Measurements from ENCODE around the gene PCDH9.
"Not testable (repeated sequence)": the region's sequence is repeated elsewhere in the genome, so short reads cannot be mapped to it uniquely, and the experiment has no call there.

Gene PCDH9

GRCh38 chr13:66886264-66886663 is 343.9 kb downstream of the PCDH9 start:
- DNase-seq = no peak

DNA sequence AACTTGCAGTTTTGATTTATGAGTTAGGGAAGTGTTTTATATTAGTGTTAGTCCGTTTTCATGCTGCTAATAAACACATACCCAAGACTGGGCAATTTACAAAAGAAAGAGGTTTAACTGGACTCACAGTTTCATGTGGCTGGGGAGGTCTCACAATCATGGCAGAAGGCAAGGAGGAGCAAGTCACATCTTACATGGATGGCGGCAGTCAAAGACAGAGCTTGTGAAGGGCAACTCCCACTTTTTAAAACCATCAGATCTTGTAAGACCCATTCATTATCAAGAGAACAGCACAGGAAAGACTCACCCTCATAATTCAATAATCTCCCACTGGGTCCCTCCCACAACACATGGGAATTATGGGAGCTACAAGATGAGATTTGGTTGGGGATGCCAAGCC is 349.0 kb downstream of the PCDH9 start:
- not testable (repeated sequence) for DNase-seq

DNA sequence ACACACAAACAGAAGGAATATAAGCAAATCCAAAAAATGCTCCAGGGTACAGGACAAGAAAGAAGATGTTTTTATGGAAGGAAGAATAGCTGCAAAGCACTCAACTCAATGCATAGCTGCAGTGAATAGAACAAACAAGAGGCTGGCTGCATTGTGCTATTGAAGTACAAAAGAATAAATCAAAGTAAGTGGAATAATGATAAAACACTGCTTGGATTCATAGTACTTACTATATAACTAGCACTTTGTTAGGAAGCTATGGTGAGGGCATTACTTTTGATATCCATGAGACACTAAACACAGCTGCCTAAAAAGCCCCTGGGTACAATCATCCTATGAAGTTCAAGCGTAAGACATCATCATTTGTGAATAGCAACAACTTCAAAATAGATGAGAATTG is 350.1 kb downstream of the PCDH9 start:
- no peak for DNase-seq

DNA sequence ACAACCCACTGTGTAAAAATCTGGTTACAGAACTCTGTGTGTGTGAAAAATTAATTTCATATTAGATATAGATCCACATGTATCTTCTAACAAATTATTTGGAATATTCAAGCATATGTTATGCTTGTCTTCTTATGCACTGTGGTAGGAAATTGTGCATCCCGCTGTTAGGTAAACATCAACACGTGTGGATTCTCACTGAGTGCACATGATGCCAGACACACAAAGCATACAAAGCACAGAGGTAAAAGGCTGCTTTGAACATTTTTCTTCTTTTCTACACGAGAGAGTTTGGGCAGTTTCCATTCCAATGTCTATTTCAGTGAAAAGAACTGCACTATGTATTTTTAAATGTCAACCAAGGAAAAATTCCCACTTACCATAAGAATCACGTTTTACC is 354.9 kb downstream of the PCDH9 start:
- no peak for DNase-seq

DNA sequence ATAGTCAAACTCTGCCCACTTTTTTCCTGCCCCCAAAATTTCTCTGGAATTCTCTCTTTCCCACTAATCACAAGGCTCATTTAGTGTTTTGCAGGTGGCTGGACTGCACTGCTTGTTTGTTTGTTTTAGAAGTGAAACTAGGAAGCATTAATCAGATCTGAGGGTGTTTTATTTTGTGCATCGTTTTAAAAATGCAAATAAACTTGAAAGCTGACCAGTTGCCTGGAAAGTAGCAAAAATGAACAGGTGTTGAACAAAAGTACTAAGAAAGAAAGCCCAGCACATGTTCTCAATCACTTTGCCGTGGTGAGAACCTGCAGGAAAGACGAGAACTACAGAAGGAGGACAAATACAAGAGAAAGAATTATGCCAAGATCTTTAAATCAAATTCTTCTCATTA is 365.5 kb downstream of the PCDH9 start:
- DNase-seq = no peak

- DNase-seq = no peak
Observed at GRCh38 chr13:66860878-66861417, 369.2 kb downstream of the PCDH9 start.

DNA sequence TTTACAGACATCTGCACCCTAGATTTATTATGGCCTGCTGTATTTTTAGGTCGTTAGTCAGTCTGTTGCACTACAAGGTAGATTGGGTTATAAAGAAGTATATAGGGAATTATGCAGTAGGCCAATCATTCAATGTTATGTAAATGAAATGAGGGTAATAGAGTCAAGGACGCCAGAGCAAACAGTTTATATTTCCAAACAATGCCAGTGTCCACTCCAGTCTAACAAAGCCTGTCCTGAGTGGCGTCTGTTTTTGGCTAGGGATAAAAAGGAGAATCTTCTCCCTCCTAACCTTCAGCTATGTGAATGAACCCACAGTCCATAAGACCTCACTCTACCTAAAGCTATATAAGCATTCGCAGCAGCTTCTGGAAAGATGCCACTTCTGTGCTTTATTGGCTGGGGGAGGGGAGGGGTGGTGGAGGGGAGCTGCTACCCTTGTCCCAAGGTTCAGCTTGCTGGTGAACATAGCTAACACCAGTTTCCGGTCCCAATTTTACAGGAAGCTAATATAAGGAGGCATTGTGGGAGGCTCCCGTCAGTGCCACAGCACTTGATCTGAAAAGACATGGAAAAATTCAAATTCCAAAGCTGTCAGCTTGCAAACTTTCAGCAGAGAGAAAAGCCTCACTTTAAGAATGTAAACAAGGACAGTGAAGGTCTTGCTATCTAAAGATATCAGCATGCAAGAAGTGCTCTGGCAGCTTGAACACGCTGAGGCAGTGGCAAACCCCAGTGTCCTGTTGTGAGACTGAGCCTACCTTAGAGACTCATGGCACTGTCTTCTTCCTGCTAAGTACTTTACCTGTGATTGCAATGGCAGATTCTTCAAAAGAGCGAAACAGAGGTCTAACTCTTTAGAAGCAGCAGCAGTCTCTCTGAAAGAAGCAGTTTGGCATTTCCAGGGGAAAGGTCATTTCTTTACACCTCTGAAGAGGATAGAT is 369.9 kb downstream of the PCDH9 start:
- no peak for DNase-seq

- DNase-seq = no peak
Observed at GRCh38 chr13:66859078-66859477, 371.1 kb downstream of the PCDH9 start.

DNA sequence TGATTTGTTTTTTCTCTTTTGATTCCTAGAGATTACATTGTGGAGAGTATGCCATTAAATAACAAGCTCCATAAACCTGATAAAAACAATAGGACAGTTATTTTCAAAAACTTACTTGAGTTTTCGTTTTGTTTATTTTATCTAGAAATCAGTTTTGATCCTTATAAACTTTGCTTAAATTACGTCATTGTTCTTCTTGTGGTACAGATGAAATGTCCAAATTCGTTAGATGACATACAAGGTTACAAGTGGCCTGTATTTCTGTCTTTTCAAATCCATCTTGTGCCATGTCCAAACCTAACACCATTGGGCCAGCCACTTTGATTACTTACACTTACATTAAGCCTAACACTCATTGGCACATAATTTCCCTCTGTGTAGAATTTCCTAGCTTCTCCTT is 372.0 kb downstream of the PCDH9 start:
- no peak for DNase-seq

DNA sequence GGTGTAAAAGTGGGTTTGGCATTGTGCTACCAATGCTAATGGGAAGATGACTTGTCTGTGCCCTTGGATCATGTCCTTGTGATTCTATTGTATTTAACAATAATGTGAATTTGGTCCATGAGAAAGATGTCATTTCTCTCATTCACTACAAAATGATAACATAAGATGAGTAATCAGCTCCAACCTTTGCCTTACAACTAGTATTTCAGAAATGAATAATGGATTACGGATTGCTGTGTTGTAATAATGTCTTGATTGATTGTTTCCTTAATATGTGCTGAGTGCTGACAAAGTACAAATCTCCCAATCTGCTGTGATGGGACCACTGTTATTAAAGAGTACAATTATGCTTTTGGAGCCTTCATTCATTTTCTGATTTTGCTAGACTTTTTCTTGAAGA is 375.0 kb downstream of the PCDH9 start:
- DNase-seq = no peak

DNA sequence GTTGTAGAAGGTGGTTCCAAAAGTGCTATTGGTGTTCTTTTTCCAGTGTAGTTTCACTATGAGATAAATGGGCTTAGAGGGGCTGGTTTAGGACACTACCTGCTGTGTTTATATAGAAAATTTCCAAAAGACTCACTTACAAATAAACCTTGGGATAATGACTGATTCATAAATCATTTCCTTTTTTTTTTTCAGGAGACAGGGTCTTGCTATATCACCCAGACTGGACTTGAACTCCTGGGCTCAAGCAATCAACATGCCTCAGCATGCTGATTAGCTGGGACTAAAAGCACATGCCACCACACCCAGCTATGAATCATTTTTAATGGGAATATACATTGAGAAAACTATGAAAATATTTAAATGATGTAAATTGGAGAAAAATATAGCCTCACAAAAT is 376.6 kb downstream of the PCDH9 start:
- no peak for DNase-seq

- no peak for DNase-seq
Observed at GRCh38 chr13:66849706-66850105, 380.4 kb downstream of the PCDH9 start.

DNA sequence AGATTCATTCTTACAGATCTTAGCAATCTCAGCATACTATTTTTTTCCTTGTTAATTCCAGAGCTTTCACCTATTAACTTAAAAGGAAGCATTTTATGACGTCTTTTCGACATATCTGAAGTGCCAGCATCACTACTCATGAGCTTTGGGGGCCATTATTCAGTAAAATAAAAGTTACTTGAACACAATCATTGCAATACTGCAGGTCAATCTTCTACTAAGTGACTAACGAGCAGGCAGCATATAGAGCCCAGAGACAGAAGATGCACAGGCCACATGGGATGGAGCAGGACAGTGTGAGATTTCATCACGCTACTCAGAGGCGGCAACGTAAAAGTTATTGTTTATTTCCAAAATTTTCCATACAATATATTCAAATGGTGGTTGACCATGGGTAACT is 382.6 kb downstream of the PCDH9 start:
- DNase-seq = no peak

- DNase-seq = no peak
Observed at GRCh38 chr13:66845393-66845792, 384.7 kb downstream of the PCDH9 start.

DNA sequence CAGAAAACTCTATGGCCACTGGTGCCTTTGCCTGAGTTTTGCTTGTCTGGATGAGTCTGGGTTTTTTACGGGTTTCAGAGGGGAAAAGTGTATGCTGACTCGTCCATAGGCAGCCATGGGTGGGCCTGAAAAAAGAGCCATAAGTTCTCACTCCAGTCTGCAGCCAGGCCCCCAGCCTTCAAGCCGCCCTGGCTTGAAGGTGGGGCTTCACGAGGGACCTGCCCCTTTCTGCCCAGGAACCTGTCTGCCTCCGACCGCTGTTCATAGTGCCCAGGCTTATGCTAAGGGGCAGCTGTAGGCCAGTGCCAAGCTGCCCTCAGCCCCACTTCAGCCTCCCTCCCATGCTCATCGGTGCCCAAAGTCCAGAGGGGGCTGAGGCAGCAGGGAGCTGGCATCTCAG is 385.2 kb downstream of the PCDH9 start:
- DNase-seq = no peak

- DNase-seq = no peak
Observed at GRCh38 chr13:66842766-66843165, 387.4 kb downstream of the PCDH9 start.

DNA sequence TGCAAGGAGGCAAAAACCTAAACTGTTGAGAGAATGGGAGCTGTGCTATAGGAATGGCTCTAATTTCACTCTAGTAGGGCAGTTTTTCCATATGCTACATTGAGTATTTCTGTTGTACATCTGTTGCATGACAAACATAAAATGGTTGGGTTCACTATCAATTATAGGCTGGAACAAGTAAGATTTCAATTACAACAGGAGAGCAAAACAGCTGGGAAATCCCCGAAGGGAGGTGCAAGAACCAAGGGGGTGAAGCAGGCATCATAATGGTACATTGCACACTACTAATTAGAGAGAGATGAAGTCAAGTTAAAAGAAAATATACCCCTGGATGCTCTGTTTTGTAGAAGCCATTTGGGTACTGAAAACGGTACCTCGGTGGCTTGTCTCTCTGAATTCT is 389.5 kb downstream of the PCDH9 start:
- DNase-seq = no peak

- no peak for DNase-seq
Observed at GRCh38 chr13:66837246-66837645, 392.9 kb downstream of the PCDH9 start.

DNA sequence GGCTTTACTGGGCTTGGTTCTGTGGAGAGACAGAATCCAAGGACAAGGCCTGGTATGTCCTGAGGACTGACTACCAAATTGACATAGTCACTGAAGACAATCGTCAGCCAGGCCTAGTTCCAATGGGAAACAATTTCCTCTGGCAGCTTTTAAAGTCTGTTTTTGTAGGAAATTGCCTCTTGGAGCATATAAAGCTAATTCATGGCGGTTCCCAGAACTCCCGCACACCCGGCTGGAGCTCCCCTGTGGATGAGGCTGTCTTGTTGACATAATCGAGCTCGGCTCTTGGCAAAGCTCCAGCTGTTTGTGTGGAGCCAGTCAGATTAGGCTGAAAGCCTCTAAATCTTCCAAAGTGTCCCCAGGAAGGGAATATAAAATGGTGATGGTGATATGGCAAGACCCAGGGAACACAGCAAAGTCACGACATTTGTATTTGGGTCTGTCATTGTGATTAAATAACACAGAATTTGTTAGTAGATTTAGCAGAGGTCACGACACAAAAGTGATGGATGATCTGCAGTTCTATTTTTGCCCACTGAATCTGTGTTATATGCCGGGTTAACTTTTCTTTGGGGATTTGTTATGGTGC is 395.0 kb downstream of the PCDH9 start:
- no peak for DNase-seq

DNA sequence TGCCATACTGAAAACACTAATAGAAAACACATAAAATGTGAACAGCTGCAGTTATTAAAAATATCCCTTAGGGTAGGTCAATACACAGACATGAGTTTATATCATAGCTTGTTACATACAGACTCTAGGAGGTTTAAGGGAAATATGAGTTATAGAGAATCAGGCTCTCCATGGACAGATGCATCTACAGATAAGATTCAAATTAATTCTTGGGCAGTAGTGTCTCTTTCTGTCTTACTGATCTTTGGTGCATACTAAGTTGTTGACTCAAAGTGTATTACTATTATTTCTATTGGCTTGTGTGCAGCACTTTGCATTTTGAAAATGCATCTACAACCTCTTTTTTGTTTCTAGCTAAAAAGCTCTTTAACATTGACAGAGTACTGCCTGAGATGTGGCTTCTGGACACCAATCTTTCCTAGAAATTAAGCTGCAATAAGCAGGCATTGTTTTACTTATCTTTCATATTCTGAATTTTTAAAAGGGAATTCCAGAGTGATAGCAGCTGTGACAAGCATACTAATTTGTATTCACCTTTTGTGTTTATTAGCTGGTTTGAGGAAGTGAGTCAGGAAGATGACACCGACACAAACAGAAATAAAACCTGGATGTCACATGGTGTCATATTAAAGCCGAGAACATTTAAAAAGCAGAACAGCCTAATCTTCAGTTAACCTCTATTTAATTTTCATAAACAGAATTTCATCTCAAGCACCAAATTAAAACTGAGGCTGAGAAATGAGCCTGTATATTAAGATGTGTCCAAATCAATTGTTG is 399.0 kb downstream of the PCDH9 start:
- no peak for DNase-seq

GRCh38 chr13:66829803-66830202 is 400.3 kb downstream of the PCDH9 start:
- no peak for DNase-seq

GRCh38 chr13:66826398-66826797 is 403.7 kb downstream of the PCDH9 start:
- DNase-seq = no peak

DNA sequence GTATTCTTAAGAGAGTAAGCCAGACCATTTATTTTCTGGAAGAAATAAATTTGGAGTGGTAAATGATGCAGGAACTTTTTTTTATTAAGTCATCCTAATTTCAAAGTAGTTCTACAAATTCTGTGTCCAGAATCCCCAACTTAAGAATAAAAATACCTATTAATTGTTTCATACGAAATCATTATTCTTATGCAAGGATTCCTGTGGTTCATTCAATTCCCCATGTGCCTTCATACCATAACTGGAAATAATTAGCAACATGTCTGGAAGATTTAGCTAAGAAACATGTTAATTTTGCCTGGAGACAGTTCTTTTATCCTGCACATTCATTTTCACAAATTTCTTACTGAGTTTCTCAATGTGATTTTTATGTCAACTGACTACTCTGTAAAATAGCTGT is 408.6 kb downstream of the PCDH9 start:
- DNase-seq = no peak

DNA sequence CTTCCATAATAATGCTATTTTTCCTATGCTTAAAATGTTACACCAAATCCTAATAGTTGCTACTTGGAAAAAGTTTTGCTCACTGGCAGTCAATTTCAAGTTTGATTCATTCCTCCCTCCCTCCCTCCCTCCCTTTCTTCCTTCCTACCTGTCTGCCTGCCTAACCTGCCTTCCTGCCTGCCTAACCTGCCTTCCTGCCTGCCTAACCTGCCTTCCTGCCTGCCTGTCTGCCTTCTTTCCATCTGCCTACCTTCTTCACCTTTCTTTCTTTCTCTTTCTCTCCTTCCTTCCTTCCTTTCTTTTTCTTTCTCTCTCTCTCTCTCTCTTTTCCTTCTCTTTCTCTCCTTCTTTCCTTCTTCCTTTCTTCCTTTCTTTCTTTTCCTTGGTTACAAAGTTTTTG is 418.7 kb downstream of the PCDH9 start:
- DNase-seq = no peak
